ENCODE results near the gene BLTP3B.

Gene BLTP3B

DNA sequence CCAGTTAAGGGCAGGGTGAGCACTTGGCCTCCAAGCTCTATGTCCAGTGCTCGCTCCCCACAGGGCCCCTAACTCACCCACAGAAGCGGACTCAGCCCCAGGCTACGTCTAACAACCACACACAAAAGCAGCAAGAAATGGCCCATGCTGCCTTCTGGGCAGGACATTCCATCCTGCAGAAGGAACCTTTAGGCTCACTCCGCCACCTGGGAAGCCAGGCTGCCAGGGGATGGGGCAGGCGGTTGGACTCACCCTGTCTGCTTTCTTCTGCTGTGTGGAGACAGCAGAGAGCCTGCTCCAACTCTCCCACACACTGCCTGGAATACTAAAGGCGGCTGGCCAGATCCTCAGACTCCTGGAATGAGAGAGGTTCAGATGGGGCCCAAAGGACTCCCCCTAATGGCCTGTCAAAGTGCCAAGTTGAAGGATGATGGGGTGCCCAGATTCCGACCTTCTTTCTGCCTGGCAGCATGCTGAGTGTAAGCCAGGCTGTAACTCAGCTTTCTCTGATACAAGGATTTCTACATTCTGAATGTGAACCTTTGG, 27.7 kb upstream of the BLTP3B start:
- TF ChIP-seq ZFP3 (CRISPR knock-in tag; IDR thresholded peaks at IDR 0.05), result no peak
- TF ChIP-seq, protein P1, sequence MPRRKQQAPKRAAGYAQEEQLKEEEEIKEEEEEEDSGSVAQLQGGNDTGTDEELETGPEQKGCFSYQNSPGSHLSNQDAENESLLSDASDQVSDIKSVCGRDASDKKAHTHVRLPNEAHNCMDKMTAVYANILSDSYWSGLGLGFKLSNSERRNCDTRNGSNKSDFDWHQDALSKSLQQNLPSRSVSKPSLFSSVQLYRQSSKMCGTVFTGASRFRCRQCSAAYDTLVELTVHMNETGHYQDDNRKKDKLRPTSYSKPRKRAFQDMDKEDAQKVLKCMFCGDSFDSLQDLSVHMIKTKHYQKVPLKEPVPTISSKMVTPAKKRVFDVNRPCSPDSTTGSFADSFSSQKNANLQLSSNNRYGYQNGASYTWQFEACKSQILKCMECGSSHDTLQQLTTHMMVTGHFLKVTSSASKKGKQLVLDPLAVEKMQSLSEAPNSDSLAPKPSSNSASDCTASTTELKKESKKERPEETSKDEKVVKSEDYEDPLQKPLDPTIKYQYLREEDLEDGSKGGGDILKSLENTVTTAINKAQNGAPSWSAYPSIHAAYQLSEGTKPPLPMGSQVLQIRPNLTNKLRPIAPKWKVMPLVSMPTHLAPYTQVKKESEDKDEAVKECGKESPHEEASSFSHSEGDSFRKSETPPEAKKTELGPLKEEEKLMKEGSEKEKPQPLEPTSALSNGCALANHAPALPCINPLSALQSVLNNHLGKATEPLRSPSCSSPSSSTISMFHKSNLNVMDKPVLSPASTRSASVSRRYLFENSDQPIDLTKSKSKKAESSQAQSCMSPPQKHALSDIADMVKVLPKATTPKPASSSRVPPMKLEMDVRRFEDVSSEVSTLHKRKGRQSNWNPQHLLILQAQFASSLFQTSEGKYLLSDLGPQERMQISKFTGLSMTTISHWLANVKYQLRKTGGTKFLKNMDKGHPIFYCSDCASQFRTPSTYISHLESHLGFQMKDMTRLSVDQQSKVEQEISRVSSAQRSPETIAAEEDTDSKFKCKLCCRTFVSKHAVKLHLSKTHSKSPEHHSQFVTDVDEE (CRISPR knock-in tag; IDR thresholded peaks at IDR 0.05), result no peak
- TF ChIP-seq TCF4 (CRISPR knock-in tag; IDR thresholded peaks at IDR 0.05; ENCODE audit: borderline replicate concordance), result no peak
- TF ChIP-seq ARNTL (CRISPR knock-in tag; IDR thresholded peaks at IDR 0.05; ENCODE audit: borderline replicate concordance, low read depth), result no peak
- TF ChIP-seq OSR1 (CRISPR knock-in tag; IDR thresholded peaks at IDR 0.05), result no peak
- no peak for TF ChIP-seq ZNF565 (CRISPR knock-in tag; conservative IDR thresholded peaks at IDR 0.05; ENCODE audit: low read depth)
- TF ChIP-seq ESRRG (CRISPR knock-in tag; IDR thresholded peaks at IDR 0.05), result no peak
- TF ChIP-seq PPARA (CRISPR knock-in tag; IDR thresholded peaks at IDR 0.05; ENCODE audit: borderline replicate concordance), result no peak
- TF ChIP-seq TOX (CRISPR knock-in tag; IDR thresholded peaks at IDR 0.05; ENCODE audit: borderline replicate concordance), result no peak
- no peak for TF ChIP-seq ISL1 (CRISPR knock-in tag; IDR thresholded peaks at IDR 0.05)
- TF ChIP-seq GLIS3 (CRISPR knock-in tag; IDR thresholded peaks at IDR 0.05), result no peak
- TF ChIP-seq, protein P2, sequence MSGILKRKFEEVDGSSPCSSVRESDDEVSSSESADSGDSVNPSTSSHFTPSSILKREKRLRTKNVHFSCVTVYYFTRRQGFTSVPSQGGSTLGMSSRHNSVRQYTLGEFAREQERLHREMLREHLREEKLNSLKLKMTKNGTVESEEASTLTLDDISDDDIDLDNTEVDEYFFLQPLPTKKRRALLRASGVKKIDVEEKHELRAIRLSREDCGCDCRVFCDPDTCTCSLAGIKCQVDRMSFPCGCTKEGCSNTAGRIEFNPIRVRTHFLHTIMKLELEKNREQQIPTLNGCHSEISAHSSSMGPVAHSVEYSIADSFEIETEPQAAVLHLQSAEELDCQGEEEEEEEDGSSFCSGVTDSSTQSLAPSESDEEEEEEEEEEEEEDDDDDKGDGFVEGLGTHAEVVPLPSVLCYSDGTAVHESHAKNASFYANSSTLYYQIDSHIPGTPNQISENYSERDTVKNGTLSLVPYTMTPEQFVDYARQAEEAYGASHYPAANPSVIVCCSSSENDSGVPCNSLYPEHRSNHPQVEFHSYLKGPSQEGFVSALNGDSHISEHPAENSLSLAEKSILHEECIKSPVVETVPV (CRISPR knock-in tag; IDR thresholded peaks at IDR 0.05), result no peak
- peak; percentile 53 for ATAC-seq

DNA sequence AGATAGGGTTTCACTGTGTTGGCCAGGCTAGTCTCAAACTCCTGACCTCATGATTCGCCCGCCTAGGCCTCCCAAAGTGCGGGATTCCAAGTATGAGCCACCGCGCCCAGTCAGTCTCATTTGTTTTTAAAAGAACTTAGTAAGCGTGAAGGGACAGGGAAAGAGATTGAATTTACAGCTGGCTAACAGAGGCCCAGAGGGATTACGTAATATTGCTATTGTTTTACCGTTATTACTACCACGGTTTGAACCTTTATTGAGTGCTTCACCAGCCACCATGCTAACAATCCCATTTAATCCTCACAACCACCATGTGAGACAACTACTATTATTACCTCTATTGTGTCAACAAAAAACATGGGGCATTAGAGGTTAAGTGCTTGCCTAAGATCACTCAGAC, 26.7 kb upstream of the BLTP3B start:
- no peak for ATAC-seq
- TF ChIP-seq ZFP30 (CRISPR knock-in tag; IDR thresholded peaks at IDR 0.05) (no peak), GLIS3 (CRISPR knock-in tag; IDR thresholded peaks at IDR 0.05) (no peak), TOX (CRISPR knock-in tag; IDR thresholded peaks at IDR 0.05; ENCODE audit: borderline replicate concordance) (no peak), BACH2 (CRISPR knock-in tag; IDR thresholded peaks at IDR 0.05; ENCODE audit: borderline replicate concordance) (no peak), ZNF565 (CRISPR knock-in tag; conservative IDR thresholded peaks at IDR 0.05; ENCODE audit: low read depth) (no peak), ZNF70 (CRISPR knock-in tag; IDR thresholded peaks at IDR 0.05) (no peak), OSR1 (CRISPR knock-in tag; IDR thresholded peaks at IDR 0.05) (no peak), ISL1 (CRISPR knock-in tag; IDR thresholded peaks at IDR 0.05) (no peak), ESRRG (CRISPR knock-in tag; IDR thresholded peaks at IDR 0.05) (no peak)
- TF ChIP-seq, protein P2 (CRISPR knock-in tag; IDR thresholded peaks at IDR 0.05), result no peak

DNA sequence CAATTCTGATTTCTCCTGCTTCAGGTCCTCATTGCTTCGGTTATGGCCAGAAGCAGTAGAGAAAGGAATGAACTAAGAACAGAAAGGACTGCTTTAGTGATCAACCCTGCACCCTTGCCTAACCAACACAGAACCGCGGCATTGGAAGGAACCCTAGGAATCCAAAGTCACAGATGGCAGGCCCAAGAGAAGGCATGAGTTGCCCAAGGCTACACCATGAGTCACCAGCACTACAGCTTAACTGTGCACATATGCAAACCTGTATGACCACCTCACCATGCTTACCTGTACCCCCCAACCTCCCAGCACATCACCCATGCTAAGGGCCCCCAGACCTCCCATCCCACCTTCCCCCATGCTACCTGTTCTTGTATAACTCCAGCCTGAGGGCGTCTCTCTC, 25.9 kb upstream of the BLTP3B start:
- no peak for ATAC-seq
- no peak for TF ChIP-seq ZFP30 (CRISPR knock-in tag; IDR thresholded peaks at IDR 0.05)

DNA sequence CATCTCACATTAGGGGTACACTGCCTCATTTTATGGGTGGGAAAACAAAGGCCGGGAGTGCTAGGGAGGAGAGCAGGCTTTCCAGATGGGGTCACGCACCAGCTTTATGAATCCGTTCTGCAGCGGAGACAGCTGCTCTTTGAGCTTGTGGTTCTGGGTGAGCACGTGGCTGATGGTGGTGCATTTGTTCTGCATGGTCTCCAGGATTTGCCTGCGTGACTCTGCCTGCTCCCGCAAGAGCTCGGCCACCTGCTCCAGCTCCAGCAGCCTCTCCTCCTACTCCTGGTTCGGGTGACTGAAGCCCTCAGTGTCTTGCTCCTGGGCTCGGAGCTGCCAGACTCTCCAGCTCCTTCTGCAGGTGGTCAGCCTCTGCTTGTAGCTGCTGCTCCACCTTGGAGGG, 23.6 kb upstream of the BLTP3B start:
- no peak for TF ChIP-seq ISL1 (CRISPR knock-in tag; IDR thresholded peaks at IDR 0.05)
- no peak for TF ChIP-seq BACH2 (CRISPR knock-in tag; IDR thresholded peaks at IDR 0.05; ENCODE audit: borderline replicate concordance)
- TF ChIP-seq, protein P3, sequence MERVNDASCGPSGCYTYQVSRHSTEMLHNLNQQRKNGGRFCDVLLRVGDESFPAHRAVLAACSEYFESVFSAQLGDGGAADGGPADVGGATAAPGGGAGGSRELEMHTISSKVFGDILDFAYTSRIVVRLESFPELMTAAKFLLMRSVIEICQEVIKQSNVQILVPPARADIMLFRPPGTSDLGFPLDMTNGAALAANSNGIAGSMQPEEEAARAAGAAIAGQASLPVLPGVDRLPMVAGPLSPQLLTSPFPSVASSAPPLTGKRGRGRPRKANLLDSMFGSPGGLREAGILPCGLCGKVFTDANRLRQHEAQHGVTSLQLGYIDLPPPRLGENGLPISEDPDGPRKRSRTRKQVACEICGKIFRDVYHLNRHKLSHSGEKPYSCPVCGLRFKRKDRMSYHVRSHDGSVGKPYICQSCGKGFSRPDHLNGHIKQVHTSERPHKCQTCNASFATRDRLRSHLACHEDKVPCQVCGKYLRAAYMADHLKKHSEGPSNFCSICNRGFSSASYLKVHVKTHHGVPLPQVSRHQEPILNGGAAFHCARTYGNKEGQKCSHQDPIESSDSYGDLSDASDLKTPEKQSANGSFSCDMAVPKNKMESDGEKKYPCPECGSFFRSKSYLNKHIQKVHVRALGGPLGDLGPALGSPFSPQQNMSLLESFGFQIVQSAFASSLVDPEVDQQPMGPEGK (CRISPR knock-in tag; IDR thresholded peaks at IDR 0.05; ENCODE audit: borderline replicate concordance), result no peak
- no peak for TF ChIP-seq OSR1 (CRISPR knock-in tag; IDR thresholded peaks at IDR 0.05)
- no peak for TF ChIP-seq ZNF70 (CRISPR knock-in tag; IDR thresholded peaks at IDR 0.05)
- no peak for TF ChIP-seq TOX (CRISPR knock-in tag; IDR thresholded peaks at IDR 0.05; ENCODE audit: borderline replicate concordance)
- no peak for TF ChIP-seq ESRRG (CRISPR knock-in tag; IDR thresholded peaks at IDR 0.05)
- no peak for TF ChIP-seq TCF4 (CRISPR knock-in tag; IDR thresholded peaks at IDR 0.05; ENCODE audit: borderline replicate concordance)
- TF ChIP-seq ZFP3 (CRISPR knock-in tag; IDR thresholded peaks at IDR 0.05), result no peak
- TF ChIP-seq ZC3H10 (CRISPR knock-in tag; IDR thresholded peaks at IDR 0.05), result no peak
- TF ChIP-seq, protein P4, sequence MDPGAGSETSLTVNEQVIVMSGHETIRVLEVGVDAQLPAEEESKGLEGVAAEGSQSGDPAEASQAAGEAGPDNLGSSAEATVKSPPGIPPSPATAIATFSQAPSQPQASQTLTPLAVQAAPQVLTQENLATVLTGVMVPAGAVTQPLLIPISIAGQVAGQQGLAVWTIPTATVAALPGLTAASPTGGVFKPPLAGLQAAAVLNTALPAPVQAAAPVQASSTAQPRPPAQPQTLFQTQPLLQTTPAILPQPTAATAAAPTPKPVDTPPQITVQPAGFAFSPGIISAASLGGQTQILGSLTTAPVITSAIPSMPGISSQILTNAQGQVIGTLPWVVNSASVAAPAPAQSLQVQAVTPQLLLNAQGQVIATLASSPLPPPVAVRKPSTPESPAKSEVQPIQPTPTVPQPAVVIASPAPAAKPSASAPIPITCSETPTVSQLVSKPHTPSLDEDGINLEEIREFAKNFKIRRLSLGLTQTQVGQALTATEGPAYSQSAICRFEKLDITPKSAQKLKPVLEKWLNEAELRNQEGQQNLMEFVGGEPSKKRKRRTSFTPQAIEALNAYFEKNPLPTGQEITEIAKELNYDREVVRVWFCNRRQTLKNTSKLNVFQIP (CRISPR knock-in tag; IDR thresholded peaks at IDR 0.05; ENCODE audit: borderline replicate concordance, low read depth), result no peak
- TF ChIP-seq, protein P1 (CRISPR knock-in tag; IDR thresholded peaks at IDR 0.05), result no peak
- TF ChIP-seq SNAI2 (CRISPR knock-in tag; IDR thresholded peaks at IDR 0.05), result no peak
- ATAC-seq, result no peak
